ENCODE results near the gene PFDN6. TPM values are rescaled to one million over a fixed set of nuclear protein-coding genes. Genes with fewer than 3 reads are reported as not detected.
A peak's percentile ranks its signal among the peaks of the same experiment; 100 is the strongest.
"Not testable (repeated sequence)": the region's sequence is repeated elsewhere in the genome, so short reads cannot be mapped to it uniquely, and the experiment has no call there.

The PFDN6 gene
- polyA plus RNA-seq, 3 donors: 26.0 to 36.2 (median 28.4) TPM

- no peaks in the 10 kb centered on the region for H3K9me3 ChIP-seq (replicated peaks in 1 of 2; ENCODE audit: control insufficient read depth in 1 of 2, insufficient read depth in 1 of 2, low read length in 2 of 2)
- Mint-ChIP-seq H3K4me3 (no peak overlapping the region), H3K4me1 (peaks cover 42% of the 10 kb centered on the region), H3K9me3 (no peaks in the 10 kb centered on the region), H3K27ac (no peak overlapping the region), H3K27me3 (ENCODE audit: low read depth in 3 of 3) (no peaks in the 10 kb centered on the region), H3K36me3 (peaks cover 36 to 69% of the 10 kb centered on the region in 2 donors)
- no peak overlapping the region for H3K4me3 ChIP-seq (replicated peaks in 1 of 3; ENCODE audit: low read depth in 2 of 3, low read length in 3 of 3)
- no peak for TF ChIP-seq CTCF (IDR thresholded peaks at IDR 0.05)
- no peak overlapping the region for H3K9ac ChIP-seq (ENCODE audit: insufficient read depth, low read length, poor library complexity, severe bottlenecking)
- no peak overlapping the region for H2AFZ ChIP-seq (ENCODE audit: insufficient read depth, low read depth, low read length, poor library complexity, severe bottlenecking)
- intact Hi-C loops (cut with micrococcal nuclease): no loop called here
- 100% methylated on average over 3 of the region's 6 CpGs for WGBS (ENCODE audit: insufficient coverage)
- no peak overlapping the region for H3K4me2 ChIP-seq (replicated peaks; ENCODE audit: extremely low read depth, low read length, poor library complexity, severe bottlenecking)
- H3K27ac ChIP-seq (ENCODE audit: low read depth in 1 of 2, low read length in 2 of 2): peak overlapping the region; percentile 2 to 48
- H4K20me1 ChIP-seq (ENCODE audit: insufficient read depth, low read length): peaks cover 41% of the 10 kb centered on the region
- H3K27me3 ChIP-seq (ENCODE audit: control insufficient read depth in 2 of 2, insufficient read depth in 2 of 2, low read length in 2 of 2): no peaks in the 10 kb centered on the region
- H3K79me2 ChIP-seq (ENCODE audit: insufficient read depth, low read length): peaks cover 49% of the 10 kb centered on the region
- DNase-seq: no peak
- peaks cover 38 to 43% of the 10 kb centered on the region in 2 donors for H3K4me1 ChIP-seq (ENCODE audit: control insufficient read depth in 1 of 2, insufficient read depth in 2 of 2, low read length in 2 of 2)
- H3K36me3 ChIP-seq (replicated peaks in 1 of 2; ENCODE audit: control insufficient read depth in 1 of 2, insufficient read depth in 2 of 2, low read length in 2 of 2): peaks cover 34 to 80% of the 10 kb centered on the region in 2 donors
Observed at GRCh38 chr6:33280539-33280938, 8.9 kb upstream of the PFDN6 start.

GRCh38 chr6:33285214-33285613 is 4.2 kb upstream of the PFDN6 start:
- Histone ChIP-seq H3K79me2 (ENCODE audit: insufficient read depth, low read length) (peaks cover 42% of the 10 kb centered on the region), H4K20me1 (ENCODE audit: insufficient read depth, low read length) (peaks cover 19% of the 10 kb centered on the region), H3K4me1 (ENCODE audit: control insufficient read depth in 1 of 2, insufficient read depth in 2 of 2, low read length in 2 of 2) (peaks cover 17% of the 10 kb centered on the region in 2 donors), H3K36me3 (replicated peaks in 1 of 2; ENCODE audit: control insufficient read depth in 1 of 2, insufficient read depth in 2 of 2, low read length in 2 of 2) (peaks cover 27 to 69% of the 10 kb centered on the region in 2 donors)
- H3K27ac Mint-ChIP-seq; H3K4me2 ChIP-seq (replicated peaks; ENCODE audit: extremely low read depth, low read length, poor library complexity, severe bottlenecking); H3K4me3 Mint-ChIP-seq; DNase-seq; H3K9ac ChIP-seq (ENCODE audit: insufficient read depth, low read length, poor library complexity, severe bottlenecking); H3K9me3 ChIP-seq (replicated peaks in 1 of 2; ENCODE audit: control insufficient read depth in 1 of 2, insufficient read depth in 1 of 2, low read length in 2 of 2); H3K4me3 ChIP-seq (replicated peaks in 1 of 3; ENCODE audit: low read depth in 2 of 3, low read length in 3 of 3); H3K27me3 Mint-ChIP-seq (ENCODE audit: low read depth in 3 of 3); H3K9me3 Mint-ChIP-seq; H3K27me3 ChIP-seq (ENCODE audit: control insufficient read depth in 2 of 2, insufficient read depth in 2 of 2, low read length in 2 of 2); intact Hi-C loops (cut with micrococcal nuclease); H3K27ac ChIP-seq (ENCODE audit: low read depth in 1 of 2, low read length in 2 of 2); H2AFZ ChIP-seq (ENCODE audit: insufficient read depth, low read depth, low read length, poor library complexity, severe bottlenecking): not testable (repeated sequence)
- Mint-ChIP-seq H3K4me1 (peaks cover 26% of the 10 kb centered on the region), H3K36me3 (peaks cover 40 to 60% of the 10 kb centered on the region in 2 donors)
- no CpG with 5 or more reads among the region's 4 CpGs for WGBS (ENCODE audit: insufficient coverage)
